Neural crest cell (in vitro differentiated cells): ENCODE data around the gene UNC5A. TPM values are rescaled to one million over a fixed set of nuclear protein-coding genes. Genes with fewer than 3 reads are reported as not detected.

Experiments
- DNase-seq: peaks from one replicate; pipeline ENCODE4 v3.0.0; 2021; ENCODE audit warnings: low read depth, mixed read lengths, low spot score
- H3K27ac Mint-ChIP-seq: one replicate; pipeline ENCODE4 v1.8.0; 2021; ENCODE audit warnings: mild to moderate bottlenecking, mixed read lengths; ENCODE audit not compliant: unreplicated experiment
- H3K27me3 Mint-ChIP-seq: 2 replicates; pipeline ENCODE4 v1.8.0; 2021; ENCODE audit warnings: low read depth, mild to moderate bottlenecking, mixed read lengths
- H3K36me3 Mint-ChIP-seq: 2 replicates; pipeline ENCODE4 v1.8.0; 2021; ENCODE audit warnings: low read depth, mild to moderate bottlenecking, mixed read lengths
- H3K4me1 Mint-ChIP-seq: 2 replicates; pipeline ENCODE4 v1.8.0; 2021; ENCODE audit warnings: mixed read lengths
- H3K4me3 Mint-ChIP-seq: one replicate; pipeline ENCODE4 v1.8.0; 2021; ENCODE audit warnings: mild to moderate bottlenecking, mixed read lengths
- H3K9me3 Mint-ChIP-seq: 2 replicates; pipeline ENCODE4 v1.8.0; 2021; ENCODE audit warnings: mixed read lengths
- CTCF ChIP-seq: fragments of 200-600 bp; sonication (generic); conservative IDR thresholded peaks from 2 replicates; pipeline ENCODE4 v1.5.0; 2021; ENCODE audit warnings: antibody characterized with exemption, mild to moderate bottlenecking
- total RNA-seq: library from RNA; stranded (reverse); gene quantifications from 2 replicates; pipeline ENCODE4 v1.2.1, GENCODE V29; 2021

Gene UNC5A
- total RNA-seq, 1 donor from 2014 or later: 0.70 TPM

GRCh38 chr5:176813587-176814312 lies 3.4 kb downstream of the UNC5A start:
- no peak for TF ChIP-seq CTCF

GRCh38 chr5:176814313-176814685 lies 3.9 kb downstream of the UNC5A start:
- Mint-ChIP-seq H3K4me1 (peaks cover 9% of the 10 kb centered on the region), H3K4me3 (peak overlapping the region; percentile 8), H3K27me3 (peaks cover 82% of the 10 kb centered on the region), H3K36me3 (no peaks in the 10 kb centered on the region), H3K27ac (no peak overlapping the region), H3K9me3 (no peaks in the 10 kb centered on the region)
- no peak for DNase-seq
- no peak for TF ChIP-seq CTCF

More at GRCh38 chr5:176813587-176814312, 3.4 kb downstream of the UNC5A start:
- Mint-ChIP-seq H3K36me3 (no peaks in the 10 kb centered on the region), H3K27ac (no peak overlapping the region), H3K4me3 (peak overlapping the region; percentile 8), H3K27me3 (peaks cover 82% of the 10 kb centered on the region), H3K4me1 (peaks cover 14% of the 10 kb centered on the region), H3K9me3 (no peaks in the 10 kb centered on the region)
- no peak for DNase-seq

GRCh38 chr5:176814836-176815438 lies 4.6 kb downstream of the UNC5A start:
- no peak overlapping the region for H3K4me3 Mint-ChIP-seq
- no peaks in the 10 kb centered on the region for H3K9me3 Mint-ChIP-seq
- H3K36me3 Mint-ChIP-seq: no peaks in the 10 kb centered on the region
- H3K27ac Mint-ChIP-seq: no peak overlapping the region
- DNase-seq: no peak
- peaks cover 7% of the 10 kb centered on the region for H3K4me1 Mint-ChIP-seq
- H3K27me3 Mint-ChIP-seq: peaks cover 84% of the 10 kb centered on the region
- no peak for TF ChIP-seq CTCF

GRCh38 chr5:176816043-176816745 lies 5.8 kb downstream of the UNC5A start:
- H3K4me1 Mint-ChIP-seq: peaks cover 4% of the 10 kb centered on the region
- H3K36me3 Mint-ChIP-seq: no peaks in the 10 kb centered on the region
- no peak for TF ChIP-seq CTCF
- no peak overlapping the region for H3K27ac Mint-ChIP-seq
- DNase-seq: no peak
- no peaks in the 10 kb centered on the region for H3K9me3 Mint-ChIP-seq
- H3K27me3 Mint-ChIP-seq: peaks cover 93% of the 10 kb centered on the region
- H3K4me3 Mint-ChIP-seq: peak overlapping the region; percentile 51

- no peaks in the 10 kb centered on the region for H3K4me1 Mint-ChIP-seq
- DNase-seq: no peak
- H3K36me3 Mint-ChIP-seq: no peaks in the 10 kb centered on the region
- peaks cover 93% of the 10 kb centered on the region for H3K27me3 Mint-ChIP-seq
- no peak overlapping the region for H3K27ac Mint-ChIP-seq
- H3K9me3 Mint-ChIP-seq: no peaks in the 10 kb centered on the region
- H3K4me3 Mint-ChIP-seq: peak overlapping the region; percentile 51
- no peak for TF ChIP-seq CTCF
These were observed 6.5 kb downstream of the UNC5A start for GRCh38 chr5:176816791-176817347.
